ENCODE measurements around the gene BMP6. TPM values are rescaled to one million over a fixed set of nuclear protein-coding genes. Genes with fewer than 3 reads are reported as not detected.

The BMP6 gene
- total and polyA plus RNA-seq, 11 donors: 1.1 to 5.1 (median 2.7) TPM

- peaks cover 0 to 9% (median 0%) of the 10 kb centered on the region in 12 donors for H3K9me3 ChIP-seq
- DNase-seq (no peak), ATAC-seq (no peak)
- H3K36me3 ChIP-seq: no peaks in the 10 kb centered on the region
- WGBS, 4 donors: 83 to 88% (median 84%) methylated on average over 2 of the region's 2 CpGs
- no peak for TF ChIP-seq CTCF (IDR thresholded peaks at IDR 0.05)
- TF ChIP-seq POLR2A (IDR thresholded peaks at IDR 0.05): no peak
- peaks cover 0 to 10% (median 2%) of the 10 kb centered on the region in 12 donors for H3K4me1 ChIP-seq
- intact Hi-C loops (cut with DNase I): no loop called here
- no peak overlapping the region for H3K4me3 ChIP-seq
- no peaks in the 10 kb centered on the region for H3K27me3 ChIP-seq
- H3K27ac ChIP-seq: no peak overlapping the region
Measured at GRCh38 chr6:7920425-7920824, 194.5 kb downstream of the BMP6 start.

- no peak for ATAC-seq
- WGBS, 4 donors: 68 to 72% (median 71%) methylated on average over 4 of the region's 4 CpGs
- intact Hi-C loops (cut with DNase I): no loop called here
- H3K9me3 ChIP-seq: peaks cover 0 to 15% (median 2%) of the 10 kb centered on the region in 12 donors
- H3K27me3 ChIP-seq: no peaks in the 10 kb centered on the region
- DNase-seq: no peak
- peaks cover 0 to 5% (median 0%) of the 10 kb centered on the region in 12 donors for H3K4me1 ChIP-seq
- no peak for TF ChIP-seq CTCF (IDR thresholded peaks at IDR 0.05)
- TF ChIP-seq POLR2A (IDR thresholded peaks at IDR 0.05): no peak
- no peak overlapping the region for H3K27ac ChIP-seq
- no peaks in the 10 kb centered on the region for H3K36me3 ChIP-seq
- no peak overlapping the region for H3K4me3 ChIP-seq
Measured at GRCh38 chr6:7921046-7921445, 195.1 kb downstream of the BMP6 start.

- DNase-seq (no peak), ATAC-seq (peak in 2 of 4 donors; percentile 41 to 59)
- H3K4me1 ChIP-seq: peaks cover 0 to 5% (median 0%) of the 10 kb centered on the region in 12 donors
- H3K27ac ChIP-seq: no peak overlapping the region
- no peaks in the 10 kb centered on the region for H3K27me3 ChIP-seq
- no peak overlapping the region for H3K4me3 ChIP-seq
- intact Hi-C loops (cut with DNase I): no loop called here
- no peaks in the 10 kb centered on the region for H3K36me3 ChIP-seq
- WGBS, 4 donors: 52 to 57% (median 57%) methylated on average over 5 of the region's 5 CpGs
- peaks cover 0 to 15% (median 2%) of the 10 kb centered on the region in 12 donors for H3K9me3 ChIP-seq
- no peak for TF ChIP-seq CTCF (IDR thresholded peaks at IDR 0.05)
- TF ChIP-seq POLR2A (IDR thresholded peaks at IDR 0.05): no peak
Measured at GRCh38 chr6:7921632-7922092, 195.8 kb downstream of the BMP6 start.

- no peak overlapping the region for H3K4me3 ChIP-seq
- no peaks in the 10 kb centered on the region for H3K36me3 ChIP-seq
- intact Hi-C loops (cut with DNase I): no loop called here
- DNase-seq (no peak), ATAC-seq (no peak)
- H3K27me3 ChIP-seq: no peaks in the 10 kb centered on the region
- peaks cover 0 to 15% (median 2%) of the 10 kb centered on the region in 12 donors for H3K9me3 ChIP-seq
- 74 to 85% (median 75%) methylated on average over 1 of the region's 1 CpG for WGBS, 4 donors
- peaks cover 0 to 5% (median 0%) of the 10 kb centered on the region in 12 donors for H3K4me1 ChIP-seq
- no peak for TF ChIP-seq POLR2A (IDR thresholded peaks at IDR 0.05)
- no peak for TF ChIP-seq CTCF (IDR thresholded peaks at IDR 0.05)
- H3K27ac ChIP-seq: no peak overlapping the region
Measured at GRCh38 chr6:7922596-7922995, 196.7 kb downstream of the BMP6 start.

Data from heart left ventricle (tissue), 16 donors.